ENCODE results near the gene PRR15L.

Gene PRR15L

DNA sequence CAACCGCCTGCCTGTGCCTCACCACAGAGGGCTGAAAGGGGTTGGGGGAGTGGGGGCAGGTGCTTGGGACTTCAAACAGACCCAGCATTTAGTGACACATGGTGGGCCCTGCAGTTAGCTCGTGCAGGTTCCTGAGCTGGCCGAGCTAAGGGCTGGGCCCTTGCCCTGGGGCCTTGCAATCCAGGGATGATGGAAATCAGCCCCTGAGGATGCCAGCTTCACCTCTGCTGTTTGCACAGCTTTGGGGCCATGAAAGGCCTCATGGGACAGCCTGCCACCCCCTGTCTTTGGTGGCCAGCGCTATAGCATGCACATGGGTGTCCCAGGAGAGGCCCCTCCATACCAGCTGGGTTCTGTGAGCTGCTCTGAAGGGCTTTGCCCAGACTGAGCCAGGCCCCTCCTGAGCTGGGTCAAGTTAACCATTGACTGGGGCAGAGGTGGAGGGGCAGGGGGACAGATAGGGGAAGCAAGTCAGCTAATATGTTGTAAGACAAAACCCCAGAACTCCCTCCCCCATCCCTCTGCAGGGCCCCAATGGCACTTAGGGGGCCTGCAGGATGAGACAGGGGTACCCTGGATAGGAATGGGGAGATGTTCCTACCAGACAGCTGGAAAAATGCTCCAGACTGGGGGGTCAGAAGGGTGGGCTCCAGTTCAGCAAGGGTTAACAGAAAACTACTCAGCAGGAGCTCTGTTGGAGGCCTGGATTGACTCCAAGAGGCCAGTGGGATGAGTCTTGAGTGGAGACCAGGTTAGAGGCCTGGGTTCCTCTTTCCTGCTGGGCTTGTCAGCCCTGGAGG lies 692 bp downstream of the PRR15L start:
- TF ChIP-seq, protein P1, sequence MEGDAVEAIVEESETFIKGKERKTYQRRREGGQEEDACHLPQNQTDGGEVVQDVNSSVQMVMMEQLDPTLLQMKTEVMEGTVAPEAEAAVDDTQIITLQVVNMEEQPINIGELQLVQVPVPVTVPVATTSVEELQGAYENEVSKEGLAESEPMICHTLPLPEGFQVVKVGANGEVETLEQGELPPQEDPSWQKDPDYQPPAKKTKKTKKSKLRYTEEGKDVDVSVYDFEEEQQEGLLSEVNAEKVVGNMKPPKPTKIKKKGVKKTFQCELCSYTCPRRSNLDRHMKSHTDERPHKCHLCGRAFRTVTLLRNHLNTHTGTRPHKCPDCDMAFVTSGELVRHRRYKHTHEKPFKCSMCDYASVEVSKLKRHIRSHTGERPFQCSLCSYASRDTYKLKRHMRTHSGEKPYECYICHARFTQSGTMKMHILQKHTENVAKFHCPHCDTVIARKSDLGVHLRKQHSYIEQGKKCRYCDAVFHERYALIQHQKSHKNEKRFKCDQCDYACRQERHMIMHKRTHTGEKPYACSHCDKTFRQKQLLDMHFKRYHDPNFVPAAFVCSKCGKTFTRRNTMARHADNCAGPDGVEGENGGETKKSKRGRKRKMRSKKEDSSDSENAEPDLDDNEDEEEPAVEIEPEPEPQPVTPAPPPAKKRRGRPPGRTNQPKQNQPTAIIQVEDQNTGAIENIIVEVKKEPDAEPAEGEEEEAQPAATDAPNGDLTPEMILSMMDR (IDR thresholded peaks at IDR 0.05; ENCODE audit: extremely low read depth, missing control alignments) = no peak
- DNase-seq (ENCODE audit: low spot score) = no peak

DNA sequence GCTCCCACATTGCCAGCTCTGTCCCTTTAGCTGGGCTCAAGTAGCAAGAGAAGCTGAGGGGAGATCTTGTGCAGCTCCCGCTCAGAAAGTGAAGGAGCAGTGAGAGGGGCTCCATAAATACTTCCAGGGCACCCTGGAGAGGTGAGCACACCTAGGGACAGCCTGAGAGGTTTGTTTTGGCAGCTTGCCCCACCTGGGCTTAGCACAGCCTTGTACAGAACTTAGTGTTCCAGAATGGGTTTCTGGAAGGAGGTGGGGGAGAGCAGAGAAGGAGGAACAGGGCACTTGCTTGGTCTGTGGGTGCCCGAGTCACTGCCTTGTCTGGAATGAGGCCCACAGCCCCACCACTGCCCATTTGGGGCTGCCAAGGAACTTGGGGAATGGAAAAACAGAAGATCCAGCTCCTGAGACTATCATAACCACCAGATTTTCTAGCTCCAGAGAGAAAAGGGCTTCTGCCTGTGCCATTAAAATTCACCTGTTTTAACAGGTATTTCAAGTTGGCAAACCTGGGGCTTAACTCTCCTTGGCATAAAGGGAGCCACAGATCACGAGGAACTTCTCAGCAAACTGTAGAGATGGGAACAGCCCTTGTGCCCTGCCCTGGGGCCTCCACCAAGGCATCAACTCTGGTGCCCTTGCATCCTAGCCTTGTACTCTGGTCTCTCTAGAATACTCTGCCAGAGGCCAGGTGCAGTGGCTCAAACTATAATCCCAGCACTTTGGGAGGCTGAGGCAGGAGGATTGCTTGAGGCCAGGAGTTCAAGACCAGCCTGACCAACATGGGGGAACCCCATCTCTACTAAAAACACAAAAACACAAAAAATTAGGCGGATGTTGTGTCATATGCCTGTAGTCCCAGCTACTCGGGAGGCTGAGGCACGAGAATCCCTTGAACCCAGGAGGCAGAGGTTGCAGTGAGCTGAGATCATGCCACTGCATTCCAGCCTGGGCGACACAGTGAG lies 1.9 kb downstream of the PRR15L start:
- TF ChIP-seq, protein P1 (IDR thresholded peaks at IDR 0.05; ENCODE audit: extremely low read depth, missing control alignments) = no peak

DNA sequence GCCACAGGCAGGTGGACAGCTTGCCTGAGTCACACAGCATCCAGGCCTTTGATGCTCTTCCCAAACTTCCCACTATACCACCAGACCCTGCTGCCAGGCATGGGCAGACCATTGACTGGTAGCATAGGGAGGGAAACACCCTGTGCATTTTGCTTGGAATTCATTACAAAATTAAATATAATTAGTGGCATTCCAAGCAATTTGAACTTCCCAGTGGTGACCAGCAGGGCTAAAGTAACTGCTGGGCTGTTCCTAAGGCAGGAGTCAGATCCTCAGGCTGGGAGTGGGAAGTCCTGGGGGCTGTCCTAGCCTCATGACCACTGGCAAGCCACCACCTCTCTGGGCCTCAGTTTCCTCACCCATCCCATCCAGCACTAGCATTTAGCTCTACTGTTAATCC lies 3.8 kb downstream of the PRR15L start:
- DNase-seq (ENCODE audit: low spot score) = no peak
- TF ChIP-seq, protein P1 (IDR thresholded peaks at IDR 0.05; ENCODE audit: extremely low read depth, missing control alignments) = no peak

More for the DNA sequence above, 1.9 kb downstream of the PRR15L start:
- DNase-seq (ENCODE audit: low spot score) = no peak

DNA sequence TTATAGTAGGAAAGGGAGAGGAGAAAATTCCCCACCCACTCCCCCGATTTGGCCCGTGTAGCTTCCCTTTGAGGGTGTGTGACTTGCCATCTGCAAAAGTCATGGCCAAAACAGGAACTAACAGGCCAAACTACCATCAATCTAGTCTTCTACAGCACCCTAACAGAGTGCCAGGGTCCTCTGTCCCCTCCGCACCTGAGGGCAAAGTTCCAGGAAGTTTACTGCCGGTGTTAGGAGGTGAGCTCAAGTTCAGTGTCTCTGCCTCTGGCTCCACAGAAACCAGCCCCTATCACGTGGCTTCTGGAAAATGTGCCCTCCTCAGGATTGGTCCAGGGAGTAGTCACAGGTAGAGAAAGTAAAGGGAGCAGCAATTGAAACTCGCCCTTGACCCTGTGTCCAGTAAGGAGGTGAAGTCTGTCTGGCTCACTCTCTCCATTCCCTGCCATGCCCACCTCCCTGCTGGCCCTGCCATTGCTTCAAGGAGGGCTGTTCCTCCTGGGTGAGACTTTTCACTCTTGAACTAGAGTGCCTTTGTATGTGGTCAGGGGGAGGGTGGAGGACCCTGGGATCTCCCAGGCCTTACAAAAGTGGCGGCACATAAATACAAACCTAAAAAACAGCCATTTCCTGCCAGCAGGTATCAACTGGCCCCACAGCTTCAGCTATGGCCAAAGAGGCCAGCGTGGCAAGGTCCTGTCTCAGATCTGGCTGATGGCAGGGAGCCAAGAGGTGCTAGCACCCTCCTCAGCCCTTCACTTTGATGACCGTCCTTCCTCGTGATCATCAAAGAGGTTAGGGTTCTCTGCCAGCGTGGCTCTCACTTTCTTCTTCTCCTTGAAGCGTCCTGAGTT lies 5.3 kb downstream of the PRR15L start:
- TF ChIP-seq, protein P1 (IDR thresholded peaks at IDR 0.05; ENCODE audit: extremely low read depth, missing control alignments) = no peak

DNA sequence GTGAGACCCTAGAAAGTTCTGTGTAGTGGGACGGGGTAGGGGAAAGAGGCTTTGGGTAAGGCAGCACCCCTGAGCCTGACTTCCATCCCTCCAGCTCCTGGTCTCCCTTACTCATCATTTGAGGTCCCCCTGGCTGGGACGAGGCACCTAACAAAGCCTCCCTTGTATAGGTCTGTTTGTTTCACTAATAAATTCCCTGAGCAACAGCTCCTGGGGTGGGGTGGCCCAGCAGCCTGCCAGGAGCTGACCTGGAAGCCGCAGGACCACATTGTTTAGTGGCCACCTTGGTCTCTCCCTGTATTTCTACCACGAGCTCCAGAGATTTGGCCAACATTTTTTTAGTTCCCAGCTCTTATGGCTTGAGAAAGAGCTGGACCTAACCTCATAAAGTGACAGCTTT lies 7.2 kb downstream of the PRR15L start:
- TF ChIP-seq, protein P1 (IDR thresholded peaks at IDR 0.05; ENCODE audit: extremely low read depth, missing control alignments) = no peak
- DNase-seq (ENCODE audit: low spot score) = no peak

More for the DNA sequence above, 5.3 kb downstream of the PRR15L start:
- no peak for DNase-seq (ENCODE audit: low spot score)

DNA sequence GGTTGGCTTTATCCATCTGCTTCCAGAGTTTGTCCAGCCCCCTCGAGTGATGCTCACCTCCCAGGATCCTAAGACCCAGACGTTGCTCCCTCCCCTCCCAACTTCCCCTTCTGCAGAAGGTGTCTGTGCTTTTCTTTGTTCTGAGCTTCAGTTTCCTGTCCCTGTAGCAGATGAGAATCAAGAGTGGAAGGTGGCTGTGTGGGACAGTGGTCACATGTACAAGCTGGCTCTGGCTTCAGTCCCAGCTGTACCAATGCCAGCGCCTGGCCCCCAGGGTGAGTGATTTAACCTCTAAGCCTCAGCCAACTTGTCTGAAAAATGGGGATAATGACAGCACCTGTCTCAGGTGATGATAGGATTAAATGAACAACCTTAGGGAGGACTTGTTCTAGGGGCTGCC lies 7.7 kb downstream of the PRR15L start:
- TF ChIP-seq, protein P1 (IDR thresholded peaks at IDR 0.05; ENCODE audit: extremely low read depth, missing control alignments) = no peak
- DNase-seq (ENCODE audit: low spot score) = no peak

Data from GM20000 (cell line).